WTC11 (cell line): ENCODE results near the gene LPCAT3. TPM values are rescaled to one million over a fixed set of nuclear protein-coding genes. Genes with fewer than 3 reads are reported as not detected.
A peak's percentile ranks its signal among the peaks of the same experiment; 100 is the strongest.

Experiments
- ATAC-seq: fragments of 200-7000 bp; cut with Tn5 transposase; 2 replicates; pipeline ENCODE4 v1.10.0; 2021; ENCODE audit warnings: mild to moderate bottlenecking, moderate library complexity
- CTCF ChIA-PET: fragments of 300-600 bp; sonication (Branson Sonifier 250); formaldehyde crosslinking; loops from one replicate; lab custom pipeline; 2021; ENCODE audit warnings: antibody characterized with exemption; lab: Charles Lee
- POLR2A ChIA-PET: fragments of 350-600 bp; sonication (Branson Sonifier 250); formaldehyde crosslinking; loops from one replicate; lab custom pipeline; 2021; ENCODE audit warnings: antibody characterized with exemption; lab: Charles Lee
- DNase-seq: peaks from one replicate; pipeline ENCODE4 v3.0.0; 2021; ENCODE audit warnings: low spot score
- H3K27ac Mint-ChIP-seq: 2 replicates; pipeline ENCODE4 v1.8.0; 2021; ENCODE audit warnings: mixed read lengths
- H3K27me3 Mint-ChIP-seq: 2 replicates; pipeline ENCODE4 v1.8.0; 2021; ENCODE audit warnings: low read depth, mild to moderate bottlenecking, moderate library complexity, mixed read lengths
- H3K36me3 Mint-ChIP-seq: 2 replicates; pipeline ENCODE4 v1.8.0; 2021; ENCODE audit warnings: mixed read lengths
- H3K4me1 Mint-ChIP-seq: 2 replicates; pipeline ENCODE4 v1.8.0; 2022; ENCODE audit warnings: mixed read lengths
- H3K4me3 Mint-ChIP-seq: 2 replicates; pipeline ENCODE4 v1.8.0; 2021; ENCODE audit warnings: mild to moderate bottlenecking, moderate library complexity, mixed read lengths
- H3K9me3 Mint-ChIP-seq: 2 replicates; pipeline ENCODE4 v1.8.0; 2021; ENCODE audit warnings: mixed read lengths
- ATF1 ChIP-seq: sonication (generic); formaldehyde crosslinking; IDR thresholded peaks from 2 replicates; pipeline ENCODE4 v1.8.1; 2023; ENCODE audit warnings: mild to moderate bottlenecking, moderate library complexity, missing genetic modification reagents
- CREB1 ChIP-seq: sonication (generic); formaldehyde crosslinking; IDR thresholded peaks from 2 replicates; pipeline ENCODE4 v1.8.0; 2023; ENCODE audit warnings: mild to moderate bottlenecking, missing genetic modification reagents
- FOXK1 ChIP-seq: sonication (generic); formaldehyde crosslinking; IDR thresholded peaks from 2 replicates; pipeline ENCODE4 v1.8.0; 2022; ENCODE audit warnings: mild to moderate bottlenecking, moderate library complexity, missing genetic modification reagents
- GABPB1 ChIP-seq: sonication (generic); formaldehyde crosslinking; IDR thresholded peaks from 2 replicates; pipeline ENCODE4 v1.8.1; 2023; ENCODE audit warnings: mild to moderate bottlenecking, missing genetic modification reagents
- GTF2I ChIP-seq: fragments of 250-450 bp; sonication (Bioruptor Pico); conservative IDR thresholded peaks from 2 replicates; pipeline ENCODE4 v1.4.0; 2021; ENCODE audit warnings: mild to moderate bottlenecking
- IRF2 ChIP-seq: sonication (generic); formaldehyde crosslinking; IDR thresholded peaks from 2 replicates; pipeline ENCODE4 v1.8.0; 2022; ENCODE audit warnings: low read depth, missing genetic modification reagents, borderline replicate concordance
- RELA ChIP-seq: sonication (generic); formaldehyde crosslinking; IDR thresholded peaks from 2 replicates; pipeline ENCODE4 v1.8.1; 2022; ENCODE audit warnings: missing genetic modification reagents, mild to moderate bottlenecking, borderline replicate concordance
- TEAD4 ChIP-seq: sonication (generic); formaldehyde crosslinking; IDR thresholded peaks from 2 replicates; pipeline ENCODE4 v1.8.0; 2022; ENCODE audit warnings: mild to moderate bottlenecking, missing genetic modification reagents
- TP53 ChIP-seq: sonication (generic); formaldehyde crosslinking; IDR thresholded peaks from 2 replicates; pipeline ENCODE4 v1.8.1; 2023; ENCODE audit warnings: mild to moderate bottlenecking, missing genetic modification reagents
- ZBTB21 ChIP-seq: sonication (generic); formaldehyde crosslinking; IDR thresholded peaks from 2 replicates; pipeline ENCODE4 v1.8.1; 2023; ENCODE audit warnings: mild to moderate bottlenecking, missing genetic modification reagents, borderline replicate concordance
- ZNF219 ChIP-seq: sonication (generic); formaldehyde crosslinking; IDR thresholded peaks from 2 replicates; pipeline ENCODE4 v1.8.0; 2023; ENCODE audit warnings: missing genetic modification reagents, mild to moderate bottlenecking, borderline replicate concordance
- ZNF263 ChIP-seq: sonication (generic); formaldehyde crosslinking; IDR thresholded peaks from 2 replicates; pipeline ENCODE4 v1.8.1; 2022; ENCODE audit warnings: low read depth, mild to moderate bottlenecking, moderate library complexity, missing genetic modification reagents
- ZNF396 ChIP-seq: fragments of 250-450 bp; sonication (Bioruptor Pico); IDR thresholded peaks from 2 replicates; pipeline ENCODE4 v1.8.0; 2021; ENCODE audit warnings: mild to moderate bottlenecking, moderate library complexity, borderline replicate concordance
- ZNF416 ChIP-seq: fragments of 250-450 bp; sonication (Bioruptor Pico); IDR thresholded peaks from 2 replicates; pipeline ENCODE4 v1.9.0; 2021; ENCODE audit warnings: mild to moderate bottlenecking, inconsistent platforms
- ZNF423 ChIP-seq: fragments of 250-450 bp; sonication (Bioruptor Pico); IDR thresholded peaks from 2 replicates; pipeline ENCODE4 v2.1.2; 2022; ENCODE audit warnings: mild to moderate bottlenecking, moderate library complexity
- total RNA-seq: library from RNA; stranded (reverse); gene quantifications from 3 replicates; pipeline ENCODE4 v1.2.3, GENCODE V29; 2021
- TF ChIP-seq, protein P1 (sequence below): sonication (generic); formaldehyde crosslinking; IDR thresholded peaks from 2 replicates; pipeline ENCODE4 v1.8.1; 2023; ENCODE audit warnings: mild to moderate bottlenecking, missing genetic modification reagents, moderate library complexity
- TF ChIP-seq, protein P2 (sequence below): sonication (generic); formaldehyde crosslinking; IDR thresholded peaks from 2 replicates; pipeline ENCODE4 v1.8.1; 2022; ENCODE audit warnings: low read depth, missing genetic modification reagents, borderline replicate concordance
- TF ChIP-seq, protein P3 (sequence below): sonication (generic); formaldehyde crosslinking; IDR thresholded peaks from 2 replicates; pipeline ENCODE4 v1.8.0; 2022; ENCODE audit warnings: missing genetic modification reagents
- TF ChIP-seq, protein P4 (sequence below): sonication (generic); formaldehyde crosslinking; IDR thresholded peaks from 2 replicates; pipeline ENCODE4 v1.8.1; 2023; ENCODE audit warnings: mild to moderate bottlenecking, missing genetic modification reagents
- TF ChIP-seq, protein P5 (sequence below): sonication (generic); formaldehyde crosslinking; IDR thresholded peaks from 2 replicates; pipeline ENCODE4 v1.8.0; 2022; ENCODE audit warnings: mild to moderate bottlenecking, missing genetic modification reagents
- TF ChIP-seq, protein P6 (sequence below): sonication (generic); formaldehyde crosslinking; IDR thresholded peaks from 2 replicates; pipeline ENCODE4 v1.8.0; 2023; ENCODE audit warnings: missing genetic modification reagents, mild to moderate bottlenecking, borderline replicate concordance
- TF ChIP-seq, protein P7 (sequence below): fragments of 250-450 bp; sonication (Bioruptor Pico); IDR thresholded peaks from 2 replicates; pipeline ENCODE4 v2.1.2; 2022; ENCODE audit warnings: mild to moderate bottlenecking, moderate library complexity

The LPCAT3 gene
- total RNA-seq, 1 experiment from 2014 or later: 40.0 TPM

DNA sequence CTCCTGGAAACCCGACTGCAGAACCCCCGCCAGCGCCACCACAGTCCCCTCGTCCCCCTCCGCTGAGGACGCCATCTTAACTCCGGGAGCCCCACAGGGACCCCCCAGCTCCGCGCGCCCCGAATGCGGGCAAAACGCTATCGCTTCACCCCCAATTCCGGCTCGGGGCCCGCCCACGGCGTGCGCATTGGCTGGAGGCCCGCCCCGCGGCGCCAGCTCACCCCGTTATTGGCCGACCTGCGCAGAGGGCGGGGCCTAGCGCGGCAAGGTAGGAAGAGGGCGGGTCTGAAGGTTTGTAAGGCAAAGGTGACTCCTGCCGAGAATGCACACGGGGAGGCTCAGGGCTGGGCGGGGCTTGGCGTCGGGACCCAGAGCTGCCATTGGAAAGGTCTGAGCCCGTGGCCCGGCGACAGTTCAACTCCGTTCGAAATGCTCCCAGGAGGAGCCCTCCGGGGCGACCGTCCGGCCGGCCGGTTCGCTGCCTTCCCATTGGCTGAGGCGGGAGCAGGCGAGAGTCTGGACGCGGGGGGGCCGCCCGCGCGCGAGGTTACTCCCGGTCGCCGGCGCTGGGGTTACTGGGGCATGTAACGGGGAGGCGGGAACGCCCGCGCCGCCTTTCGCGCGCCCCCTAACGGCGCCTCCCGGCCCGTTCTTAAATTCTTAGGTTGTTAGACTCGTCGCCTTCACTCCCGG, at the start of gene LPCAT3 (continued):
- TF ChIP-seq, protein P1, sequence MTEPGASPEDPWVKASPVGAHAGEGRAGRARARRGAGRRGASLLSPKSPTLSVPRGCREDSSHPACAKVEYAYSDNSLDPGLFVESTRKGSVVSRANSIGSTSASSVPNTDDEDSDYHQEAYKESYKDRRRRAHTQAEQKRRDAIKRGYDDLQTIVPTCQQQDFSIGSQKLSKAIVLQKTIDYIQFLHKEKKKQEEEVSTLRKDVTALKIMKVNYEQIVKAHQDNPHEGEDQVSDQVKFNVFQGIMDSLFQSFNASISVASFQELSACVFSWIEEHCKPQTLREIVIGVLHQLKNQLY: no peak
- TF ChIP-seq ZNF219 (no peak), RELA (CRISPR knock-in tag) (no peak), TP53 (CRISPR knock-in tag) (0 out of 2 replicates have a peak, but pooled peaks have one; percentile 12), ZNF423 (CRISPR knock-in tag) (peak; percentile 8; the same call in 1 of the 2 replicates), ZBTB21 (CRISPR knock-in tag) (no peak), CREB1 (CRISPR knock-in tag) (no peak), GTF2I (no peak), ZNF416 (no peak), ATF1 (CRISPR knock-in tag) (no peak), FOXK1 (CRISPR knock-in tag) (0 out of 2 replicates have a peak, but pooled peaks have one; percentile 19), GABPB1 (CRISPR knock-in tag) (no peak), ZNF263 (no peak)
- TF ChIP-seq, protein P2, sequence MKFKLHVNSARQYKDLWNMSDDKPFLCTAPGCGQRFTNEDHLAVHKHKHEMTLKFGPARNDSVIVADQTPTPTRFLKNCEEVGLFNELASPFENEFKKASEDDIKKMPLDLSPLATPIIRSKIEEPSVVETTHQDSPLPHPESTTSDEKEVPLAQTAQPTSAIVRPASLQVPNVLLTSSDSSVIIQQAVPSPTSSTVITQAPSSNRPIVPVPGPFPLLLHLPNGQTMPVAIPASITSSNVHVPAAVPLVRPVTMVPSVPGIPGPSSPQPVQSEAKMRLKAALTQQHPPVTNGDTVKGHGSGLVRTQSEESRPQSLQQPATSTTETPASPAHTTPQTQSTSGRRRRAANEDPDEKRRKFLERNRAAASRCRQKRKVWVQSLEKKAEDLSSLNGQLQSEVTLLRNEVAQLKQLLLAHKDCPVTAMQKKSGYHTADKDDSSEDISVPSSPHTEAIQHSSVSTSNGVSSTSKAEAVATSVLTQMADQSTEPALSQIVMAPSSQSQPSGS: no peak
- TF ChIP-seq, protein P3, sequence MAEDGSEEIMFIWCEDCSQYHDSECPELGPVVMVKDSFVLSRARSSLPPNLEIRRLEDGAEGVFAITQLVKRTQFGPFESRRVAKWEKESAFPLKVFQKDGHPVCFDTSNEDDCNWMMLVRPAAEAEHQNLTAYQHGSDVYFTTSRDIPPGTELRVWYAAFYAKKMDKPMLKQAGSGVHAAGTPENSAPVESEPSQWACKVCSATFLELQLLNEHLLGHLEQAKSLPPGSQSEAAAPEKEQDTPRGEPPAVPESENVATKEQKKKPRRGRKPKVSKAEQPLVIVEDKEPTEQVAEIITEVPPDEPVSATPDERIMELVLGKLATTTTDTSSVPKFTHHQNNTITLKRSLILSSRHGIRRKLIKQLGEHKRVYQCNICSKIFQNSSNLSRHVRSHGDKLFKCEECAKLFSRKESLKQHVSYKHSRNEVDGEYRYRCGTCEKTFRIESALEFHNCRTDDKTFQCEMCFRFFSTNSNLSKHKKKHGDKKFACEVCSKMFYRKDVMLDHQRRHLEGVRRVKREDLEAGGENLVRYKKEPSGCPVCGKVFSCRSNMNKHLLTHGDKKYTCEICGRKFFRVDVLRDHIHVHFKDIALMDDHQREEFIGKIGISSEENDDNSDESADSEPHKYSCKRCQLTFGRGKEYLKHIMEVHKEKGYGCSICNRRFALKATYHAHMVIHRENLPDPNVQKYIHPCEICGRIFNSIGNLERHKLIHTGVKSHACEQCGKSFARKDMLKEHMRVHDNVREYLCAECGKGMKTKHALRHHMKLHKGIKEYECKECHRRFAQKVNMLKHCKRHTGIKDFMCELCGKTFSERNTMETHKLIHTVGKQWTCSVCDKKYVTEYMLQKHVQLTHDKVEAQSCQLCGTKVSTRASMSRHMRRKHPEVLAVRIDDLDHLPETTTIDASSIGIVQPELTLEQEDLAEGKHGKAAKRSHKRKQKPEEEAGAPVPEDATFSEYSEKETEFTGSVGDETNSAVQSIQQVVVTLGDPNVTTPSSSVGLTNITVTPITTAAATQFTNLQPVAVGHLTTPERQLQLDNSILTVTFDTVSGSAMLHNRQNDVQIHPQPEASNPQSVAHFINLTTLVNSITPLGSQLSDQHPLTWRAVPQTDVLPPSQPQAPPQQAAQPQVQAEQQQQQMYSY (CRISPR knock-in tag): no peak
- TF ChIP-seq, protein P4, sequence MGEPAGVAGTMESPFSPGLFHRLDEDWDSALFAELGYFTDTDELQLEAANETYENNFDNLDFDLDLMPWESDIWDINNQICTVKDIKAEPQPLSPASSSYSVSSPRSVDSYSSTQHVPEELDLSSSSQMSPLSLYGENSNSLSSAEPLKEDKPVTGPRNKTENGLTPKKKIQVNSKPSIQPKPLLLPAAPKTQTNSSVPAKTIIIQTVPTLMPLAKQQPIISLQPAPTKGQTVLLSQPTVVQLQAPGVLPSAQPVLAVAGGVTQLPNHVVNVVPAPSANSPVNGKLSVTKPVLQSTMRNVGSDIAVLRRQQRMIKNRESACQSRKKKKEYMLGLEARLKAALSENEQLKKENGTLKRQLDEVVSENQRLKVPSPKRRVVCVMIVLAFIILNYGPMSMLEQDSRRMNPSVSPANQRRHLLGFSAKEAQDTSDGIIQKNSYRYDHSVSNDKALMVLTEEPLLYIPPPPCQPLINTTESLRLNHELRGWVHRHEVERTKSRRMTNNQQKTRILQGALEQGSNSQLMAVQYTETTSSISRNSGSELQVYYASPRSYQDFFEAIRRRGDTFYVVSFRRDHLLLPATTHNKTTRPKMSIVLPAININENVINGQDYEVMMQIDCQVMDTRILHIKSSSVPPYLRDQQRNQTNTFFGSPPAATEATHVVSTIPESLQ (CRISPR knock-in tag): no peak
- TF ChIP-seq, protein P5, sequence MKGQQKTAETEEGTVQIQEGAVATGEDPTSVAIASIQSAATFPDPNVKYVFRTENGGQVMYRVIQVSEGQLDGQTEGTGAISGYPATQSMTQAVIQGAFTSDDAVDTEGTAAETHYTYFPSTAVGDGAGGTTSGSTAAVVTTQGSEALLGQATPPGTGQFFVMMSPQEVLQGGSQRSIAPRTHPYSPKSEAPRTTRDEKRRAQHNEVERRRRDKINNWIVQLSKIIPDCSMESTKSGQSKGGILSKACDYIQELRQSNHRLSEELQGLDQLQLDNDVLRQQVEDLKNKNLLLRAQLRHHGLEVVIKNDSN (CRISPR knock-in tag): no peak

DNA sequence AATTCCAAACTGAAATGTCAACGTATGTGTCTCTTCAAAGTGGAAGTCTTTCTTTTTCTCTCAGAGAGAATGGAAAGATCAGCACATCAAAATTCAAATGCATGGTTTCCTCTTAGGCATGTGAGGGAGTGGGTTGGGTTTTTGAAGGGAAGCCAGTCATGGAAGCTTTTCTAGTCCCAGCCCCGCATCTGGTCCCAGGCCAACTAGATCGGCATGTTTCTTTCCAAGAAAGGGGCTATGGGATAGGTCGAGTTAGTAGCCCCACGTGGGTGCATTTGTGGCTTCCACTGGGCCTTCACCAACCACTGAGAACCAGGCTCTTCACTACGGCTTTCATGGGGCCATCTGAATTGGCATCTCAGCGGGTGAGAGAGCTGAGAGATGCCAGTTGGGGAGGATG, 48.8 kb upstream of the LPCAT3 start:
- H3K9me3 Mint-ChIP-seq: no peaks in the 10 kb centered on the region
- TF ChIP-seq, protein P6, sequence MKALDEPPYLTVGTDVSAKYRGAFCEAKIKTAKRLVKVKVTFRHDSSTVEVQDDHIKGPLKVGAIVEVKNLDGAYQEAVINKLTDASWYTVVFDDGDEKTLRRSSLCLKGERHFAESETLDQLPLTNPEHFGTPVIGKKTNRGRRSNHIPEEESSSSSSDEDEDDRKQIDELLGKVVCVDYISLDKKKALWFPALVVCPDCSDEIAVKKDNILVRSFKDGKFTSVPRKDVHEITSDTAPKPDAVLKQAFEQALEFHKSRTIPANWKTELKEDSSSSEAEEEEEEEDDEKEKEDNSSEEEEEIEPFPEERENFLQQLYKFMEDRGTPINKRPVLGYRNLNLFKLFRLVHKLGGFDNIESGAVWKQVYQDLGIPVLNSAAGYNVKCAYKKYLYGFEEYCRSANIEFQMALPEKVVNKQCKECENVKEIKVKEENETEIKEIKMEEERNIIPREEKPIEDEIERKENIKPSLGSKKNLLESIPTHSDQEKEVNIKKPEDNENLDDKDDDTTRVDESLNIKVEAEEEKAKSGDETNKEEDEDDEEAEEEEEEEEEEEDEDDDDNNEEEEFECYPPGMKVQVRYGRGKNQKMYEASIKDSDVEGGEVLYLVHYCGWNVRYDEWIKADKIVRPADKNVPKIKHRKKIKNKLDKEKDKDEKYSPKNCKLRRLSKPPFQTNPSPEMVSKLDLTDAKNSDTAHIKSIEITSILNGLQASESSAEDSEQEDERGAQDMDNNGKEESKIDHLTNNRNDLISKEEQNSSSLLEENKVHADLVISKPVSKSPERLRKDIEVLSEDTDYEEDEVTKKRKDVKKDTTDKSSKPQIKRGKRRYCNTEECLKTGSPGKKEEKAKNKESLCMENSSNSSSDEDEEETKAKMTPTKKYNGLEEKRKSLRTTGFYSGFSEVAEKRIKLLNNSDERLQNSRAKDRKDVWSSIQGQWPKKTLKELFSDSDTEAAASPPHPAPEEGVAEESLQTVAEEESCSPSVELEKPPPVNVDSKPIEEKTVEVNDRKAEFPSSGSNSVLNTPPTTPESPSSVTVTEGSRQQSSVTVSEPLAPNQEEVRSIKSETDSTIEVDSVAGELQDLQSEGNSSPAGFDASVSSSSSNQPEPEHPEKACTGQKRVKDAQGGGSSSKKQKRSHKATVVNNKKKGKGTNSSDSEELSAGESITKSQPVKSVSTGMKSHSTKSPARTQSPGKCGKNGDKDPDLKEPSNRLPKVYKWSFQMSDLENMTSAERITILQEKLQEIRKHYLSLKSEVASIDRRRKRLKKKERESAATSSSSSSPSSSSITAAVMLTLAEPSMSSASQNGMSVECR (CRISPR knock-in tag): no peak
- TF ChIP-seq TEAD4 (CRISPR knock-in tag) (no peak), ZNF396 (CRISPR knock-in tag) (no peak), IRF2 (no peak)
- TF ChIP-seq, protein P7, sequence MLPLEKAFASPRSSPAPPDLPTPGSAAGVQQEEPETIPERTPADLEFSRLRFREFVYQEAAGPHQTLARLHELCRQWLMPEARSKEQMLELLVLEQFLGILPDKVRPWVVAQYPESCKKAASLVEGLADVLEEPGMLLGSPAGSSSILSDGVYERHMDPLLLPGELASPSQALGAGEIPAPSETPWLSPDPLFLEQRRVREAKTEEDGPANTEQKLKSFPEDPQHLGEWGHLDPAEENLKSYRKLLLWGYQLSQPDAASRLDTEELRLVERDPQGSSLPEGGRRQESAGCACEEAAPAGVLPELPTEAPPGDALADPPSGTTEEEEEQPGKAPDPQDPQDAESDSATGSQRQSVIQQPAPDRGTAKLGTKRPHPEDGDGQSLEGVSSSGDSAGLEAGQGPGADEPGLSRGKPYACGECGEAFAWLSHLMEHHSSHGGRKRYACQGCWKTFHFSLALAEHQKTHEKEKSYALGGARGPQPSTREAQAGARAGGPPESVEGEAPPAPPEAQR (CRISPR knock-in tag): no peak

More for the DNA sequence above, 48.8 kb upstream of the LPCAT3 start:
- ChIA-PET CTCF (interaction anchor here (1.2 to 1.5 kb wide), 3 partner anchors 13 to 195 kb away, joined by 3 to 6 read pairs (median 3); partner anchors contain the start of gene SPSB2), POLR2A (no interaction called here)
- H3K27ac Mint-ChIP-seq: no peak overlapping the region
- H3K27me3 Mint-ChIP-seq: peaks cover 5% of the 10 kb centered on the region; the same call in 1 of the 2 replicates
- DNase-seq (no peak), ATAC-seq (no peak)
- no peak overlapping the region for H3K4me3 Mint-ChIP-seq
- no peaks in the 10 kb centered on the region for H3K36me3 Mint-ChIP-seq
- no peaks in the 10 kb centered on the region for H3K4me1 Mint-ChIP-seq
